Upper lobe of left lung (tissue), 4 donors: ENCODE data around the gene MEPCE.

ENCODE experiments used
- CTCF ChIP-seq, 6 experiments: fragments of 450-650 bp in 4 of 6; fragments of 200-600 bp in 2 of 6; sonication (generic) in 2 of 6; IDR thresholded peaks; one replicate each; pipeline ENCODE4 v1.5.1; 2016 to 2019; ENCODE audit warnings: antibody characterized with exemption in 6 of 6
- POLR2A ChIP-seq, 4 donors: fragments of 450-650 bp; IDR thresholded peaks; one replicate each; pipeline ENCODE4 v1.5.1; 2016 to 2017; ENCODE audit warnings: antibody characterized with exemption in 4 of 4, mild to moderate bottlenecking in 2 of 4

GRCh38 chr7:100390286-100391009 is 39.2 kb upstream of the MEPCE start:
- TF ChIP-seq POLR2A (IDR thresholded peaks at IDR 0.05) (no peak), CTCF (IDR thresholded peaks at IDR 0.05) (no peak)
